Embryonic facial prominence (tissue), 1 donor: ENCODE measurements around the gene RB1.

Experiments used
- DNase-seq: peaks from one replicate; pipeline ENCODE4 v3.0.0-alpha.2; 2016; ENCODE audit errors: extremely low spot score

RB1 gene

GRCh38 chr13:48493851-48494250 lies 190.3 kb downstream of the RB1 start:
- DNase-seq = no peak

GRCh38 chr13:48494874-48495273 lies 191.3 kb downstream of the RB1 start:
- no peak for DNase-seq

GRCh38 chr13:48496271-48497161 lies 193.0 kb downstream of the RB1 start:
- no peak for DNase-seq

DNA sequence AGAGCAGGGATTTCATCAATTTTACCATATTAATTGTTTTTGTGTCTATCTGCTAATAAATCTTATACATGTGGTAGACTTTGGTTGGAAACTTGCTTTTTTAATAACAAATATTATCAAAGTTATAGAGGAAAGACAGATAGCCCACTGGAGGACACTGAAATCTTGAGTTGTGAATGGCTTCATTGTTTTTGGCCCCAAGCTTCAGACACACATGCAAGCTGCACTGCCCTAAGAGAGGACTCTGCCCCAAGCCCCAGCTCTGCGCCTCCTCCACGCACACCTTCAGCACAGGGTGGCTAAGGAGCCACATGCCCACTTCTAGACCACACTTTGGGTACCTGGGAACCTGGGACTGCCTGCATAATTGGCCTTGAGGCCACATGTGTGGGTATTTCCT lies 194.1 kb downstream of the RB1 start:
- DNase-seq = no peak

- no peak for DNase-seq
Observed at GRCh38 chr13:48500652-48501197, 197.2 kb downstream of the RB1 start.

DNA sequence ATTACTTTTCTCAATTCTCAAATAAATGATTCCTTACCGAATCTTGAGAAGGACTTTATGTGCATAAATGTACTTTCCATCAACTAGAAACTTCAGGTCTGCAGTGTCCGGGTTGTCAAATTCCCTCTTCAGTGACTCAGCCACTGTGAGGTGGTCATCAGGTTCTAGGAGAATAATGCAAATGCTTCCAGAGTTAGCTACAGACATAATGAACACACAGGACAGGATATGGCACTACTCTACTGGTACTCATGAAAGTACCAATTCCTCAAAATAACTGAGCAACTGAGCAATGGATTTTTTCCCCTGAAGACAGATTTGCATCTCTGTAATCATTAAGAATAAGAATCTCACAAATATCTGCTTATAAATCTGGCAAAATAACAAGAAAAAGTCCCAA lies 198.2 kb downstream of the RB1 start:
- DNase-seq = no peak

GRCh38 chr13:48502601-48503319 lies 199.2 kb downstream of the RB1 start:
- DNase-seq = no peak

GRCh38 chr13:48504606-48505005 lies 201.1 kb downstream of the RB1 start:
- DNase-seq = no peak

DNA sequence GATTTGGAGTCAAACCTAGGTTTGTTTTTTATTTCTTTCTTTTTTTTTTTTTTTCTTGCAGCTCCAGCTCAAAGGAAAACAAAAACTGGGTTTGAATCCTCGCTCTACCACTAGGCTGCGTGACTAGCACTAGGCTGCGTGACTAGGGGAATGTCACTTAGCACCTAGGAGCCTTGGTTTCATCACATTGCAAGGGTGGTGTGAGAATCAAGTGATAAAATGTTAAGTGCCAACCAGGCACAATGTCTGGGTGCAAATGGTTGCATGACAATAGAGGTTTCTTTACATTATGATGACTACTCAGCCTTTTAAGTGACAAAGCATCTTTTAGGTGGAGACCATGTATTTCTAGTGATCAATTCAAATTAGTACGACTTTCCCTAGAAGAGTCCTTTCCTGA lies 201.5 kb downstream of the RB1 start:
- no peak for DNase-seq

DNA sequence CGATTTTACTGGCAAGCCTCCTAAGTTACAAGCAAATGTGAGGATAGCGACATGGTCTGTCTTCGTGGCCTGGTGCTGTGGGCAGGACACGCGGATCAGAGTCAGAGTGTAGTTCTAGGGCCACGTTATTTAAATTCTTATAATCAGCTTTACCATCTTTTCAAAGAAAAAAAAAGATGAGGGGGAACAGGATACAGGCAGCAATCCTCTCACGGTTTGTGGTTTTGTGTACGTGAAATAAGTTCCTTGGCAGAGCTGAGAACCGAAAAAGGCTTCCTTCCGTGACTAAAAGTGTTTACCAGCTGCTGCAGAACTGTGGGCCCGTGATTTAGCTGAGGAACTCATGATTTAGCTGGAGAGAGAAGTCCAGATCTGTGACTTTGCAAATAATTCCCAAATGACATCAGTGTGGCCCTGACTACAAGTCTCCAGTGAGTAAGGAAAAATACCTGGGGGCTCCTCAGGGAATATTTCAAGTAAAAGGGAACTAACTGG lies 202.1 kb downstream of the RB1 start:
- peak; percentile 14 for DNase-seq

DNA sequence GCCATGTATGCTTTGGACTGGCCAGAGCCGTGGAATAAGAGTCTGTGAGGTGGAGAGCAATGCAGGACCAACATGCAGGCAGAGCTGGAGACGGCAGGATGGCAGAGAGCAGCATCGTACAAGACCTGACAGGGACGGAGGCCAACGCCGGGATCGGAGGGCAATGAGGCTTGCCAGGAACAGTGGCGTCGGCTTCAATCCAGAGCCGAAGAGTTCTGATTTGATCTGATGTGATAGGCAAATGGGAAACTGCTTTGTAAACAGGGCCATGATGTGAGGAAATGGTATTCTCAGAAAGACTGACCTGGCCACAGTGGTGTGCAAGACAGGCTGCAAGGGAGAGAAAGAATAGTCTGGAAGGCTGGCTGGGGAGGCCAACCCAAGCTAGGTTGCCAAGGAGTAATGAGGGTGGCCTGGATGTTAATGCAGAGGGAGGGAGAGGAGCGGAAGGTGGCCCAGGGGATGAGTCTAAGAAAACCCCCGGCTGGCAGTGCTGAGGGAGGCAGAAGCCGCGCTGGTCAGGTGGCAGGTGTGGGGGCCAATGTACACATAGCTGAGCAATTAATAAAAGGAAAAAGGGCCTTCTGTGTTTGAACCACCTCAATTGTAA lies 202.6 kb downstream of the RB1 start:
- no peak for DNase-seq

DNA sequence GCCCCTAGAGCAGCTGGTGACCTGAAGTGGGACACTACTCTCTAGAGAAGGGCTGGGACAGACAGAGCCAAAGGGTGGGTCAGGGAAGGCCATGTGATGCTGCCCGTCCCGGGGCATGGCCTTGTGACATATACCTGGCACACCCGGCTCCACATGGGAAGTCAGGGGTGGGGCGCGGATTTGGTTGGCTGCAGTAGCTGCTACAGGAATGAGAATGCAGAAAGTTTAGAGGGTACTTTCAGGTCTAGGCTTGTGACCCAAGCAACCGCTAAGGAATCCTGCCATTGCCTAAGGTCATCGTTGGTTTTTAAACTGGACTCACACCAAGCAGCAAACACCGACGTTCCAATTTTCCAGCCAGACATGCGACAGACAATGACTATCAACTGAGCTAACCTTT lies 203.5 kb downstream of the RB1 start:
- no peak for DNase-seq

GRCh38 chr13:48508011-48508410 lies 204.5 kb downstream of the RB1 start:
- no peak for DNase-seq

- no peak for DNase-seq
Observed at GRCh38 chr13:48510698-48511097, 207.1 kb downstream of the RB1 start.

- no peak for DNase-seq
Observed at GRCh38 chr13:48511621-48512230, 208.2 kb downstream of the RB1 start.

DNA sequence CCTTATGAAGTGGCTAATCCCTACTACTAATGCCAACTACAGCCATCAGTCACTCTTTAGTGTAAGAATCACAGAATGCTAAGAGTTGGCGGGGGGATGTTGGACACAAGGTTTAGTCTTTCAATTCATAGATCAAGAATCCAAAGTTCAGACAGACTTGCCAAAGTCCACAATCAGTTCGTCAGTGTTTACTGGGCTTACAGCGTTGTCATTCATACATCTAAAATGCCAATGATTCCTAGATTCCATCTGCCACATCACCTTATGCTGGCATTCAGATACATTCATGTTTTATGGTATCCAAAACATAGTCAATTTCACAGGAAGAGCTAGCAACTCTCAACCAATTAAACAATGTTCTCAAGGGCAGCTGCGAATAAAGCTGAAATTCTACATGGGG lies 211.2 kb downstream of the RB1 start:
- DNase-seq = no peak

- DNase-seq = no peak
Observed at GRCh38 chr13:48515732-48516131, 212.2 kb downstream of the RB1 start.

DNA sequence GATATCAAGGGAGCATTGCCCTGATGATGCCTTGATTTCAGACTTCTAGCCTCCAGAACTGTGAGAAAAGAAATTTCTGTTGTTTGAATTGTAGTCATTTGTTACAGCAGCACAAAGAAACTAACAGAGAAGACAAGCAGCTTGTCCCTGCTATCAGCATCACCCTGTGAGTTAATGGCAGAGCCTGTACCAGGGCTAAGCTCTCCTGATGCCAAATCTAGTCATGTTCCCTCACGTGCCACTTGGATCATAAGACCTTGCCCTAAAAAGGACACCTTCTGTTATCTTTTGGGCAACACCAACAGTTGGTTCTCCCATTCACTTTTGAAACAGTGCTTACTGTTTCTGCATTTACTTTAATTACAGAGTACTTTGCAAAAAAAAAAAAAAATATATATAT lies 214.5 kb downstream of the RB1 start:
- DNase-seq = no peak

DNA sequence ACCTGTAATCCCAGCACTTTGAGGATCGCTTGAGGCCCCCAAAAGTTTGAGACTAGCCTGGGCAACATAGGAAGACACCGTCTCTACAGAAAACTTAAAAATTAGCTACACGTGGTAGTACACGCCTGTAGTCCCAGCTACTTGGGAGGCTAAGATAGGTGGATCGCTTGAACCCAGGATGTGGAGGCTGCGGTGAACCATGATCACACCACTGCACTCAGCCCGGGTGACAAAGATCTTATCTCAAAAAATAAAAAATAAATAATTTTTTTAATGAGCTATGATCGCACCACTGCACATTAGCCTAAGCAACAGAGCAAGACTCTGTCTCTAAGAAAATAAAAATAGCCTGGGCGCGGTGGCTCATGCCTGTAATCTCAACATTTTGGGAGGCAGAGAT lies 222.7 kb downstream of the RB1 start:
- DNase-seq = no peak

DNA sequence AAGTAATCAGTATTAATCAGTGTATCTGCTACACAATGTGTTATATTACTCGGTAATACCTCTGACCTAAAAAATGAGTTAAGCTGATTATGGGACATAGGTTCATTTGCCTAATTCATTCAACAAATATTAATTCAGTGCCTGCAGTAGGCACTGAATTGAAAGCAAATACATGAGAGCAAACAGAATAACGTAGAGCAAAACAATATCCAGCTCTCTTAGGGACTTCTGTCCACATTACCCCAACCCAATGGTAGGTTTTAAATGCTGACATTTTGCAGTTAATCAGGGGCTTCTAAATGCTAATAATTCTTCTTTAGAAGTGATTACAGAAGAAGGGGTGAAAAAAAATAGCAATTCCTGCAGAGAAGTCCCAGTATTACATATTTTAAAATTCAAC lies 224.4 kb downstream of the RB1 start:
- no peak for DNase-seq

GRCh38 chr13:48528720-48529119 lies 225.2 kb downstream of the RB1 start:
- DNase-seq = no peak

- DNase-seq = no peak
Observed at GRCh38 chr13:48530833-48531232, 227.3 kb downstream of the RB1 start.
